Caco-2 (cell line): ENCODE results near the gene DR1. TPM values are rescaled to one million over a fixed set of nuclear protein-coding genes. Genes with fewer than 3 reads are reported as not detected.

ENCODE experiments used
- BruUV-seq: library from RNA; stranded (reverse); fragments of 400-500 nt; replicated peaks from 2 replicates; lab custom pipeline; 2021; lab: Mats Ljungman, UMichigan
- CTCF ChIA-PET: fragments of 300-600 bp; sonication (Branson Sonifier 250); formaldehyde crosslinking; loops from one replicate; lab custom pipeline; 2022; ENCODE audit warnings: antibody characterized with exemption; lab: Charles Lee
- POLR2A ChIA-PET: fragments of 300-600 bp; sonication (Branson Sonifier 250); formaldehyde crosslinking; loops from one replicate; lab custom pipeline; 2022; ENCODE audit warnings: antibody characterized with exemption; lab: Charles Lee
- DNase-seq, 2 experiments: peaks; one replicate each; pipeline versions ENCODE4 v3.0.0 to v3.0.0-alpha.2; 2020 to 2022
- H3K27me3 ChIP-seq: replicated peaks from 2 replicates; pipeline ENCODE4 v1.6.0; 2011; ENCODE audit warnings: low read length; ENCODE audit not compliant: control insufficient read depth, insufficient read depth
- H3K36me3 ChIP-seq: 2 replicates; pipeline ENCODE4 v1.5.1; 2011; ENCODE audit warnings: low read length; ENCODE audit not compliant: control insufficient read depth, insufficient read depth
- H3K4me1 ChIP-seq: fragments of 250-450 bp; sonication (Bioruptor Pico); 2 replicates; pipeline ENCODE4 v1.5.1; 2020; ENCODE audit warnings: mild to moderate bottlenecking
- H3K4me3 ChIP-seq: 2 replicates; pipeline ENCODE4 v1.5.1; 2011; ENCODE audit warnings: low read depth, mild to moderate bottlenecking, control low read depth, low read length
- H3K9me3 ChIP-seq: fragments of 250-450 bp; sonication (Bioruptor Pico); 2 replicates; pipeline ENCODE4 v1.5.1; 2020; ENCODE audit warnings: mild to moderate bottlenecking, moderate library complexity
- H3K27ac Mint-ChIP-seq: one replicate; pipeline ENCODE4 v1.8.0; 2022; ENCODE audit warnings: mixed read lengths; ENCODE audit not compliant: unreplicated experiment
- H3K27me3 Mint-ChIP-seq: one replicate; pipeline ENCODE4 v1.8.0; 2022; ENCODE audit warnings: mixed read lengths; ENCODE audit not compliant: insufficient read depth, unreplicated experiment
- H3K36me3 Mint-ChIP-seq: one replicate; pipeline ENCODE4 v1.8.0; 2022; ENCODE audit warnings: mild to moderate bottlenecking, mixed read lengths; ENCODE audit not compliant: insufficient read depth, unreplicated experiment
- H3K4me1 Mint-ChIP-seq: one replicate; pipeline ENCODE4 v1.8.0; 2022; ENCODE audit warnings: low read depth, mixed read lengths; ENCODE audit not compliant: unreplicated experiment
- H3K4me3 Mint-ChIP-seq: one replicate; pipeline ENCODE4 v1.8.0; 2022; ENCODE audit warnings: mild to moderate bottlenecking, moderate library complexity, mixed read lengths; ENCODE audit not compliant: unreplicated experiment
- H3K9me3 Mint-ChIP-seq: one replicate; pipeline ENCODE4 v1.8.0; 2022; ENCODE audit warnings: mixed read lengths; ENCODE audit not compliant: unreplicated experiment
- CTCF ChIP-seq, 2 experiments: fragments of 200-600 bp in 1 of 2; IDR thresholded peaks; 1 replicate in 1 of 2; 2 replicates in 1 of 2; pipeline versions ENCODE4 v1.5.1 to v1.8.0; 2011 to 2022; ENCODE audit warnings: antibody characterized with exemption in 1 of 2, control low read depth in 1 of 2, inconsistent platforms in 1 of 2, low read depth in 1 of 2, low read length in 1 of 2, mild to moderate bottlenecking in 1 of 2, moderate library complexity in 1 of 2; ENCODE audit not compliant: insufficient read depth in 1 of 2, severe bottlenecking in 1 of 2, unreplicated experiment in 1 of 2
- intact Hi-C: fragments of 100-400 bp; cut with micrococcal nuclease; formaldehyde crosslinking; loops from one replicate; pipeline ENCODE4 v1.10.0; 2022; ENCODE audit not compliant: unreplicated experiment
- total RNA-seq: library from RNA; stranded (reverse); gene quantifications from 2 replicates; pipeline ENCODE4 v1.2.3, GENCODE V29; 2022

The DR1 gene
- total RNA-seq, 1 experiment from 2014 or later, result 30.5 TPM

- no TSS peak for BruUV-seq
- Histone ChIP-seq H3K4me3 (no peak overlapping the region), H3K36me3 (no peaks in the 10 kb centered on the region), H3K9me3 (no peaks in the 10 kb centered on the region), H3K4me1 (no peaks in the 10 kb centered on the region), H3K27me3 (no peaks in the 10 kb centered on the region)
- Mint-ChIP-seq H3K4me1 (no peaks in the 10 kb centered on the region), H3K9me3 (peaks cover 8% of the 10 kb centered on the region), H3K36me3 (no peaks in the 10 kb centered on the region), H3K27me3 (peaks cover 2% of the 10 kb centered on the region), H3K4me3 (no peak overlapping the region), H3K27ac (no peak overlapping the region)
- POLR2A ChIA-PET, result no interaction called here
- DNase-seq, result no peak
- intact Hi-C loops, result no loop called here
- CTCF ChIA-PET, result no interaction called here
- TF ChIP-seq CTCF (IDR thresholded peaks at IDR 0.05; ENCODE audit: insufficient read depth in 1 of 2, low read depth in 1 of 2, low read length in 1 of 2, severe bottlenecking in 1 of 2, unreplicated experiment in 1 of 2), result no peak
Measured at GRCh38 chr1:93408203-93408602, 62.5 kb downstream of the DR1 start.

GRCh38 chr1:93411000-93411399 lies 65.3 kb downstream of the DR1 start:
- H3K27me3 ChIP-seq, result no peaks in the 10 kb centered on the region

GRCh38 chr1:93414749-93415148 lies 69.0 kb downstream of the DR1 start:
- H3K27me3 ChIP-seq, result no peaks in the 10 kb centered on the region
- H3K27ac Mint-ChIP-seq, result no peak overlapping the region
- H3K4me3 Mint-ChIP-seq, result no peak overlapping the region
- no peaks in the 10 kb centered on the region for H3K4me1 Mint-ChIP-seq
- H3K4me1 ChIP-seq, result no peaks in the 10 kb centered on the region
- CTCF ChIA-PET, result interaction anchor here (0.6 kb wide), 1 partner anchor 110 kb away, joined by 3 read pairs; no protein-coding TSS in a partner anchor
- intact Hi-C loops, result no loop called here
- no peak overlapping the region for H3K4me3 ChIP-seq
- BruUV-seq, result no TSS peak
- no peaks in the 10 kb centered on the region for H3K9me3 ChIP-seq
- no peaks in the 10 kb centered on the region for H3K27me3 Mint-ChIP-seq
- DNase-seq, result no peak
- TF ChIP-seq CTCF (IDR thresholded peaks at IDR 0.05; ENCODE audit: insufficient read depth in 1 of 2, low read depth in 1 of 2, low read length in 1 of 2, severe bottlenecking in 1 of 2, unreplicated experiment in 1 of 2), result no peak
- H3K36me3 Mint-ChIP-seq, result no peaks in the 10 kb centered on the region
- peaks cover 3% of the 10 kb centered on the region for H3K9me3 Mint-ChIP-seq
- POLR2A ChIA-PET, result no interaction called here
- no peaks in the 10 kb centered on the region for H3K36me3 ChIP-seq

More at GRCh38 chr1:93411000-93411399, 65.3 kb downstream of the DR1 start:
- POLR2A ChIA-PET, result no interaction called here
- no peak for TF ChIP-seq CTCF (IDR thresholded peaks at IDR 0.05; ENCODE audit: insufficient read depth in 1 of 2, low read depth in 1 of 2, low read length in 1 of 2, severe bottlenecking in 1 of 2, unreplicated experiment in 1 of 2)
- Histone ChIP-seq H3K36me3 (no peaks in the 10 kb centered on the region), H3K4me3 (no peak overlapping the region), H3K9me3 (no peaks in the 10 kb centered on the region), H3K4me1 (no peaks in the 10 kb centered on the region)
- Mint-ChIP-seq H3K27me3 (no peaks in the 10 kb centered on the region), H3K9me3 (peaks cover 8% of the 10 kb centered on the region), H3K4me1 (no peaks in the 10 kb centered on the region), H3K27ac (no peak overlapping the region), H3K4me3 (no peak overlapping the region), H3K36me3 (no peaks in the 10 kb centered on the region)
- intact Hi-C loops, result no loop called here
- no TSS peak for BruUV-seq
- DNase-seq, result no peak
- CTCF ChIA-PET, result no interaction called here
